Activated CD4-positive, alpha-beta memory T cell treated with anti-CD3 and anti-CD28 coated beads, Interleukin-2, amount 10 ng/mL, durations not matched to agents 7 days and 5 days (primary cell): ENCODE results near the gene TFPI. TPM values are rescaled to one million over a fixed set of nuclear protein-coding genes. Genes with fewer than 3 reads are reported as not detected.

Experiments
- CTCF ChIA-PET: fragments of 350-600 bp; sonication (Branson Sonifier 250); formaldehyde crosslinking; loops from one replicate; lab custom pipeline; 2021; ENCODE audit warnings: antibody characterized with exemption, inconsistent platforms; lab: Charles Lee
- POLR2A ChIA-PET: fragments of 350-600 bp; sonication (Branson Sonifier 250); formaldehyde crosslinking; loops from one replicate; lab custom pipeline; 2021; ENCODE audit warnings: antibody characterized with exemption; lab: Charles Lee
- DNase-seq: peaks from one replicate; pipeline ENCODE4 v3.0.0-alpha.2; 2020
- H3K27ac Mint-ChIP-seq: one replicate; pipeline ENCODE4 v1.8.0; 2021; ENCODE audit warnings: mild to moderate bottlenecking, mixed read lengths
- H3K27me3 Mint-ChIP-seq: one replicate; pipeline ENCODE4 v1.8.0; 2021; ENCODE audit warnings: mixed read lengths
- H3K36me3 Mint-ChIP-seq: one replicate; pipeline ENCODE4 v1.8.0; 2021; ENCODE audit warnings: low read depth, mixed read lengths
- H3K4me1 Mint-ChIP-seq: one replicate; pipeline ENCODE4 v1.8.0; 2021; ENCODE audit warnings: mixed read lengths
- H3K4me3 Mint-ChIP-seq: one replicate; pipeline ENCODE4 v1.8.0; 2021; ENCODE audit warnings: mild to moderate bottlenecking, mixed read lengths
- H3K9me3 Mint-ChIP-seq: one replicate; pipeline ENCODE4 v1.8.0; 2021; ENCODE audit warnings: mixed read lengths
- total RNA-seq, 2 experiments: library from RNA; stranded (reverse); gene quantifications; one replicate each; pipeline ENCODE4 v1.2.3, GENCODE V29; 2021

TFPI gene
- total RNA-seq, 2 experiments from 2014 or later, result not detected

GRCh38 chr2:187446711-187447110 is 107.5 kb downstream of the TFPI start:
- H3K4me1 Mint-ChIP-seq, result peaks cover 3% of the 10 kb centered on the region
- ChIA-PET POLR2A (no interaction called here), CTCF (no interaction called here)
- no peaks in the 10 kb centered on the region for H3K36me3 Mint-ChIP-seq
- H3K27ac Mint-ChIP-seq, result no peak overlapping the region
- H3K9me3 Mint-ChIP-seq, result no peaks in the 10 kb centered on the region
- DNase-seq, result no peak
- H3K27me3 Mint-ChIP-seq, result no peaks in the 10 kb centered on the region
- H3K4me3 Mint-ChIP-seq, result no peak overlapping the region

GRCh38 chr2:187445051-187445450 is 109.2 kb downstream of the TFPI start:
- no peak overlapping the region for H3K4me3 Mint-ChIP-seq
- no peaks in the 10 kb centered on the region for H3K36me3 Mint-ChIP-seq
- H3K4me1 Mint-ChIP-seq, result peaks cover 3% of the 10 kb centered on the region
- DNase-seq, result no peak
- POLR2A ChIA-PET, result no interaction called here
- CTCF ChIA-PET, result no interaction called here
- no peaks in the 10 kb centered on the region for H3K27me3 Mint-ChIP-seq
- H3K9me3 Mint-ChIP-seq, result no peaks in the 10 kb centered on the region
- H3K27ac Mint-ChIP-seq, result no peak overlapping the region

GRCh38 chr2:187442778-187443177 is 111.5 kb downstream of the TFPI start:
- no peaks in the 10 kb centered on the region for H3K36me3 Mint-ChIP-seq
- no peaks in the 10 kb centered on the region for H3K4me1 Mint-ChIP-seq
- H3K9me3 Mint-ChIP-seq, result no peaks in the 10 kb centered on the region
- no peak for DNase-seq
- H3K4me3 Mint-ChIP-seq, result no peak overlapping the region
- POLR2A ChIA-PET, result no interaction called here
- CTCF ChIA-PET, result no interaction called here
- H3K27ac Mint-ChIP-seq, result no peak overlapping the region
- H3K27me3 Mint-ChIP-seq, result no peaks in the 10 kb centered on the region

DNA sequence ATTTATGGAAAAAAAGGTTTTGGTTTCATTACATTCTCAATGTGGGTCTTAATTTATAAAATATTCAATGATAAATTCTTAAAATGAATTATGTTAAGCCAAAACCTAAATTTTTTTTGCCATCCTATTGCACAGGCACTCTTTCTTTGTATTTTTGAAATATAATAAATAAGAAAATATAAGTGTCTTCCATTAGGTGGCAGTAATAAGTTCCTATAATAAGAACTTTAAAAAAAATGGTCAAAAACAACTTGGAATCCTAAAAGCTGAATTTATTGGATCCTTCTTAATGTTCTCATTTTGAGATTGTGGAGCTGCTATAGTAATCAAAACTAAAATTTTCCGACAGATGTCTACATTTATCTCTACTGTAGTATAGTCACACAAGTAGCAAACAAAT is 111.9 kb downstream of the TFPI start:
- no peaks in the 10 kb centered on the region for H3K9me3 Mint-ChIP-seq

GRCh38 chr2:187440101-187440675 is 114.0 kb downstream of the TFPI start:
- no peaks in the 10 kb centered on the region for H3K9me3 Mint-ChIP-seq
- no peak overlapping the region for H3K27ac Mint-ChIP-seq
- no peaks in the 10 kb centered on the region for H3K27me3 Mint-ChIP-seq
- no peak overlapping the region for H3K4me3 Mint-ChIP-seq
- H3K4me1 Mint-ChIP-seq, result no peaks in the 10 kb centered on the region
- no peaks in the 10 kb centered on the region for H3K36me3 Mint-ChIP-seq
- ChIA-PET CTCF (no interaction called here), POLR2A (no interaction called here)
- no peak for DNase-seq

More for the DNA sequence above, 111.9 kb downstream of the TFPI start:
- Mint-ChIP-seq H3K4me3 (no peak overlapping the region), H3K4me1 (no peaks in the 10 kb centered on the region), H3K27ac (no peak overlapping the region), H3K36me3 (no peaks in the 10 kb centered on the region), H3K27me3 (no peaks in the 10 kb centered on the region)
- ChIA-PET POLR2A (no interaction called here), CTCF (no interaction called here)
- no peak for DNase-seq

DNA sequence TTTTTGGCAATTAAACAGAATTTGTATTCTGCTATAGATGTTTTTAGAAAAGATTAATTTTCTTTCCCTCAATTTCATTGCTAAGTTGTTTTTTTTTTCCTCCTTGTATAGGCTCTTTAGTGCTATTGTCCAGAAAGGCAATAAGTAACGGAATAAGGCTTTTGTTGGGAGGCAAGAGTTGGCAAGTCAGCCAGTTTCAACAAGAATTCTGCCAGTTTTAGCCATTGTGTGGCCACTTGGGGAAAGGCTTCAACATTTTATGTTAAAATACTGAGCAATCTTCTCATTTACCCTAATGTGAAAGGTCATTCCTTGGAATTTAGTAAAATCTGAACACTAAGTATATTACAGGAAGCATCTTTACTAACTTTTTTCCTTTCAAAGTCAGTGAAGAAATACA is 115.8 kb downstream of the TFPI start:
- Mint-ChIP-seq H3K27ac (no peak overlapping the region), H3K36me3 (no peaks in the 10 kb centered on the region), H3K4me3 (no peak overlapping the region), H3K4me1 (no peaks in the 10 kb centered on the region), H3K9me3 (no peaks in the 10 kb centered on the region), H3K27me3 (no peaks in the 10 kb centered on the region)
- CTCF ChIA-PET, result no interaction called here
- no peak for DNase-seq
- POLR2A ChIA-PET, result no interaction called here

DNA sequence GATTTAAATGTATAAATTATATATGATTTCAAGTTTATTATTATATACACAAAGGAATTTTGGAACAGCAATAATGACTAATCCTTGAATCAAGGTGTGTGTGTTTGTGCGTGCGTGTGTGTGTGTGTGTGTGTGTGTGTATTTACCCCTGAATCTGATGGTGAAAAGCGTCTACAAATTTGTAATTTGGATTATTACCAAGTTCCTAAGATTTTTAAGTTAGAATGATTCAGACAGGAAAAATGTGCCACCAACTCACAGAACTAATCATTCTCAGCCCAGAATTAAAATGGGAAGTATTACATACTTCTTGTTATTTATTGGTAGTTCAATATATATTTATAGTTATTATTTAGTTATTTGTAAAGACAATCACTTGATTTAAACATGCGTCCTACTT is 118.5 kb downstream of the TFPI start:
- no peaks in the 10 kb centered on the region for H3K27me3 Mint-ChIP-seq
- no peak overlapping the region for H3K27ac Mint-ChIP-seq
- H3K9me3 Mint-ChIP-seq, result no peaks in the 10 kb centered on the region
- H3K4me1 Mint-ChIP-seq, result no peaks in the 10 kb centered on the region
- H3K4me3 Mint-ChIP-seq, result no peak overlapping the region
- ChIA-PET CTCF (no interaction called here), POLR2A (no interaction called here)
- no peak for DNase-seq
- H3K36me3 Mint-ChIP-seq, result no peaks in the 10 kb centered on the region

GRCh38 chr2:187435078-187435477 is 119.2 kb downstream of the TFPI start:
- no peak overlapping the region for H3K4me3 Mint-ChIP-seq

DNA sequence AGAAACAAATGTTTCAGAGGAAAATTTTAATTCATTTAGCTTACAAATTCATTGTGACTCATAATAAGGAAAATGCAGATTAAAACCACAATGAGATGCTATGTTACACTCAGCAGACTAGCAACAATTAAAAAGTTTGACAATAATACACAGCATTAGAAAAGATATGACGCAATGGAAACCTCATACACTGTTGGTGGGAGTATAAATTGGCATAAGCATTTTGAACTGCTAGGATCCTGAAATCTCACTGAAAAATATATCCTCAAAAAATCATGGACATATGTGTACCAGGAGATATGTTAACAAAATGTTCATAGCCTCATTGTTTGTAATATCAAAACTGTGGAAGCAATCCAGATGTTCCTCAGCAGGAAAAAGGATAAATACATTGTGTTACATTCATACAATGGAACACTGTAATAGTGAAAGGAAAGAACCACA is 119.9 kb downstream of the TFPI start:
- POLR2A ChIA-PET, result no interaction called here
- Mint-ChIP-seq H3K27me3 (no peaks in the 10 kb centered on the region), H3K36me3 (no peaks in the 10 kb centered on the region), H3K9me3 (no peaks in the 10 kb centered on the region), H3K4me3 (no peak overlapping the region), H3K27ac (no peak overlapping the region), H3K4me1 (no peaks in the 10 kb centered on the region)
- no peak for DNase-seq
- CTCF ChIA-PET, result no interaction called here

More at GRCh38 chr2:187435078-187435477, 119.2 kb downstream of the TFPI start:
- Mint-ChIP-seq H3K9me3 (no peaks in the 10 kb centered on the region), H3K36me3 (no peaks in the 10 kb centered on the region), H3K27ac (no peak overlapping the region), H3K4me1 (no peaks in the 10 kb centered on the region), H3K27me3 (no peaks in the 10 kb centered on the region)
- ChIA-PET CTCF (no interaction called here), POLR2A (no interaction called here)
- DNase-seq, result no peak

DNA sequence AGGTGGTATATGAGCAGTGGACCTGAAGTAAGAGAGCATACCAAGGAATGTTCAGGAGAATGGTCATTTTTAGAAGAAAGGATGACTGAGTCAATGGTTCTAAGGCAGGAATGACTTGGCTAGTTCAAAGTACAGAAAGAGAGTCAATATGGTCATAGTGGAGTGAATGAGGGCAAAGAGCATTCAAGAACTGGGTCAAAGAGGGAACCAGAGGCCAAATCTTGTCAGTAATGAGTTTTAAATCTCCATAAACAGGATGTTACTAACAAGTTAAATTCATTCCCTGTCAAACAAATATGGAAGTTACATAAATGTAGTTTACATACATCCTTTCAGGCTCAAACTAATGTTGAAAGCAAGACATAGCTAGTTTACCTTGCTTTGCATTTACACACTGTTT is 122.3 kb downstream of the TFPI start:
- Mint-ChIP-seq H3K4me1 (no peaks in the 10 kb centered on the region), H3K4me3 (no peak overlapping the region), H3K36me3 (no peaks in the 10 kb centered on the region), H3K27ac (no peak overlapping the region), H3K9me3 (no peaks in the 10 kb centered on the region), H3K27me3 (no peaks in the 10 kb centered on the region)
- ChIA-PET CTCF (no interaction called here), POLR2A (no interaction called here)
- no peak for DNase-seq

DNA sequence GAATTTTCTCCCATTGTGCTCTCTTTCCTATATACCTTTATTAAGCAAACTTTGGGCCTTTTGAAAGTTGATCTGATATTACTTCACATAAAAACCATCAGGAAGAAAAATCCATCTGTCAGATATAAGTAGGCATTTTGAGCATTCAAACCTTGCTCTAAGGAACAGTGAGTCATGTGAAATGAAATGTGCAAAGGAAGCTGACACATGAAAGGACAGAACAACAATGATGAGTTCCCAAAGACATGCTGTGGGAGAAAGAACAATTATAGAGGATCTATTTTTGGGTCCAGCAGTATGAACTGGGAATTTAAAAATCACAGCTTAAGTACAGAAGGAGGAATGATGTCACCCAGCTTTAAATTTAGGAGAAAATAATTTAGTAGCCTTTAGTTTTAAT is 124.2 kb downstream of the TFPI start:
- Mint-ChIP-seq H3K9me3 (no peaks in the 10 kb centered on the region), H3K27ac (no peak overlapping the region), H3K4me1 (no peaks in the 10 kb centered on the region), H3K36me3 (no peaks in the 10 kb centered on the region), H3K27me3 (no peaks in the 10 kb centered on the region), H3K4me3 (no peak overlapping the region)
- POLR2A ChIA-PET, result no interaction called here
- DNase-seq, result no peak
- CTCF ChIA-PET, result no interaction called here

- Mint-ChIP-seq H3K4me3 (no peak overlapping the region), H3K4me1 (no peaks in the 10 kb centered on the region), H3K27me3 (no peaks in the 10 kb centered on the region), H3K9me3 (no peaks in the 10 kb centered on the region), H3K36me3 (no peaks in the 10 kb centered on the region), H3K27ac (no peak overlapping the region)
- no peak for DNase-seq
- CTCF ChIA-PET, result no interaction called here
- POLR2A ChIA-PET, result no interaction called here
Observed at GRCh38 chr2:187424146-187424545, 130.1 kb downstream of the TFPI start.

- DNase-seq, result no peak
- POLR2A ChIA-PET, result no interaction called here
- no peak overlapping the region for H3K4me3 Mint-ChIP-seq
- CTCF ChIA-PET, result no interaction called here
- H3K9me3 Mint-ChIP-seq, result no peaks in the 10 kb centered on the region
- no peaks in the 10 kb centered on the region for H3K27me3 Mint-ChIP-seq
- H3K4me1 Mint-ChIP-seq, result no peaks in the 10 kb centered on the region
- no peaks in the 10 kb centered on the region for H3K36me3 Mint-ChIP-seq
- H3K27ac Mint-ChIP-seq, result no peak overlapping the region
Observed at GRCh38 chr2:187422282-187422681, 132.0 kb downstream of the TFPI start.

GRCh38 chr2:187421519-187421918 is 132.7 kb downstream of the TFPI start:
- Mint-ChIP-seq H3K27ac (no peak overlapping the region), H3K27me3 (no peaks in the 10 kb centered on the region), H3K9me3 (no peaks in the 10 kb centered on the region), H3K36me3 (no peaks in the 10 kb centered on the region), H3K4me3 (no peak overlapping the region), H3K4me1 (no peaks in the 10 kb centered on the region)
- ChIA-PET CTCF (no interaction called here), POLR2A (no interaction called here)
- no peak for DNase-seq
